ENCODE measurements around the gene CST11. TPM values are rescaled to one million over a fixed set of nuclear protein-coding genes. Genes with fewer than 3 reads are reported as not detected.

The CST11 gene
- total RNA-seq, 1 experiment from 2014 or later: not detected

DNA sequence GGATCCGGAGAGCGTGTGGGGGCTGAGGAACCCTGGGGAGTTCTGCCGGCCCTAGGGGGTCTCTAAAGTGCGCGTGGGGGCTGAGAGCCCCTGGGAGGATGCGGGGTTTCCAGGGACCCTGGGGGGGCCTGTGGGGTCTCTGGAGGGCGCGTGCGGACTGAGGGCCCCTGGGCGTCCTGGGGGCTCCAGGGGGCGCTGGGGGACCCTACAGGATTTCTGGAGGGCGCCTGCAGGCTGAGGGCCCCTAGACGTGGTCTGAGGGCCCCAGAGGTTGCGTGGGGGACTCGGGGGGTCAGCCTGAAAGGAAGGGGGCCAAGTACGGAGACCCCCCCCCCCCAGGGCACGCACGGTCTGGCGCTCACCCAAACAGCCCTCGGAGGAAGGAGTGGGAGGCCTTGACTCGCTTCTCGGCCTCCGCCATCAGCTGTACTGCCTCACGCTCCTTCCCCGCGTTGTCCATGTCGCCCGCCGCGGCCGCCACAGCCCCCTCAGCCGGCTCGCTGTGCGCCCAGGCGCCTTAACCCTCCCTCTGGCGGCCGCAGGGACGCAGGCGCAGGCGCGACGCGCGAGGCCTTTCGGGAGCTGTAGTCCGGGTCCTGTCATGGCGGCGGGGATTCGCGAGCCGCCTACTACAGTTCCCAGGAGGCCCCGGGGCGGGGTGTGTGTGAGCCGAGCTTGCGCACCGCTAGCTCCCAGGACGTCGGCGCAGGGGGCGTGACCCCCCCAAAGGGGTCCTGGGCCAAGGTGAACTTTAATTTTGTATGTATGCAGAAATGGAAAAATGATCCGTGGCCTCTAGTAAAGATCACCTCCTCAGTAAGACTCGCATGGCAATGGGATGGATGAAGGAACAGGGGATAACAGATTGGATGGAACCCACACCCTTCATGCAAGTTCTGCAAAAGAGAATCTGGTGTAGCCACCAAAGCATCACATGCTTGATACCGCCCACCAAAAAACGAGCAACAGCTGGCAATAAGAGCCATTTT, 31.4 kb downstream of the CST11 start, which contains the start of gene NAPB:
TSS of gene NAPB (minus strand) at position 546 of the 989 bp plus-strand sequence. CDS start at position 460, 86 bp downstream.
- H3K4me3 ChIP-seq: peak within 1 kb of the TSS; percentile 80
- DNase-seq (ENCODE audit: low read depth in 1 of 2, low spot score in 2 of 2): peak; percentile 83 to 93
- H3K4me1 ChIP-seq (replicated peaks): peaks cover 14% of the 10 kb centered on the region
- H3K27ac ChIP-seq: peak within 1 kb of the TSS; percentile 66
- H3K36me3 ChIP-seq: peaks cover 4% of the 10 kb centered on the region
- H3K27me3 ChIP-seq (replicated peaks): no peaks in the 10 kb centered on the region
- no peaks in the 10 kb centered on the region for H3K9me3 ChIP-seq (replicated peaks)

DNA sequence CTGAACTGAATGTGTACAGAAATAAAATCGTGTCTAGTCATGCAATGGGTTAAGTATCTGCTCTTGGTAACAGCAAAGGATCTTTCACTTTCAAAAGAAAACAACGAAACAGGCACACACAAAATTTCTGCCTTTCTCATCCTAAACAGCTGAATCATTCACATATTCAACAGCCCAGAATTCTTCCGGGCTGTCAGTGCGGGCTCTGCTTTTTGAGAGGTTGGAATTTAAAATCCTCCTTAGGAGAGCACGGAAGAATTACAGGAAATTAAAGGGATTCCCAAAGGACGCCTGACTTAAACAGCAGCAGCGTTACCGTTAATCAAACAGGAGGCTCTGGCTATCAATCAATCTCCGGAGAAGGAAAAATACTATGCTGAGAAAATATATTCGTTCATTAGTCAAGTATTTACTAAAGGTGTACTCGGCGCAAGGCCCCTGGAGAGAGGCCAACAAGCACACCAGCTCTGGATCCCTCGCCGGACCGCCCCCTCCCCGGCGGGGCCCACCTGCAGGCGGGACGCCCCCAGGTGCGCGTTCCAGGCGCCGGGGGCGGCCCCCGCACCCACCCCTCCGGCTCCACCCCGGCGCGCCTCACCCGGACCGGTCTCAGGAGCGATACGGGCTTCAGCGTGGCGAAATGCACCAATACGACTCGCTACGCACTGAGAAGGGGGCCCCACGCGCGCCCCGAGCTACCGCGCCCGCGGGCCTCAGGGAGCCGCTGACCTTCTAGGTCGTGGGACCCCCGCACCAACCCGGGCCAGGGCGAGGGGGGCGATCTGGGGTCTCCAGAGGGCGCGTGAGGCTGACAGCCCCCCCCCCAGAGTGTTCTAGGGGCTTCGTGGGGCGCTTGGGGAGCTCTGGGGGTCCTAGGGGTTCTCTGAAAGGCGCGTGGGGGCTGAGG, 32.4 kb downstream of the CST11 start:
- H3K36me3 ChIP-seq: peaks cover 4% of the 10 kb centered on the region
- peak in 1 of 2 experiments; percentile 69 for DNase-seq (ENCODE audit: low read depth in 1 of 2, low spot score in 2 of 2)
- H3K4me3 ChIP-seq: peak overlapping the region; percentile 80
- H3K27ac ChIP-seq: peak overlapping the region; percentile 66
- peaks cover 14% of the 10 kb centered on the region for H3K4me1 ChIP-seq (replicated peaks)
- no peaks in the 10 kb centered on the region for H3K9me3 ChIP-seq (replicated peaks)
- H3K27me3 ChIP-seq (replicated peaks): no peaks in the 10 kb centered on the region

DNA sequence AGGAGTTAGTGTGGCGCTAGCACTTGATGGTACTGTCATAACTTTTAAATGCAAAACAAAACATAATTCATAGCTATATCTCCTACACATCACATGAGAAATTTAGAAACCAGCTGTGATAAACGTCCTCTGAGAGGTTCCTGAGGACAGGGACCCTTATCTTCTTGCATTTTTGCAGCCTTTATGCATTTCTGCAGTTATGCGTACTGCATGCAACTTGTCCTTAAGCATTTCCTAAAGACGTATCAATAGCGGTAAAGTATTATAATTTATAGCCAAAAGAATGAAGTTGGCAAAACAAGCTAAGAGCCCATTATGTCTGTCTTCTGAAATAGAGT, 33.0 kb downstream of the CST11 start:
- H3K27me3 ChIP-seq (replicated peaks): no peaks in the 10 kb centered on the region
- peak overlapping the region; percentile 80 for H3K4me3 ChIP-seq
- H3K27ac ChIP-seq: peak overlapping the region; percentile 66
- no peaks in the 10 kb centered on the region for H3K9me3 ChIP-seq (replicated peaks)
- peaks cover 4% of the 10 kb centered on the region for H3K36me3 ChIP-seq
- H3K4me1 ChIP-seq (replicated peaks): peaks cover 14% of the 10 kb centered on the region
- DNase-seq (ENCODE audit: low read depth in 1 of 2, low spot score in 2 of 2): no peak

DNA sequence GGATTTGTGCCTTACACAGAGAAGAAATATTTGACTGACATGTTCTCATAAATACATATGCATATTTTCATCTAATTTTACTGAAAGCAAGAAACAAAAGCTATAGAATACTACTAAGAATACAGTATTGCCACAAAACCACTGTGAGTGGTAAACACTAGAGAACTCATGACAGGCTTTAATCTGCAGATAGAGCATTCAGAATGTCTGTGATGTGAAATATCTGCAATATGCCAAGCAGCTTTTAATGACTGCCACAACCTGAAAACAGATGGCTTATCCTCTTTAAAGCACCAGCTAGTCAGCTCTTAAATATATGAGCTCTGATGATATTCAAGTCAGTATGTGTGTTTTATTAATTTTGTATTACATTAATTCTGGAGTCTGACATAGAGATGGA, 34.8 kb downstream of the CST11 start:
- Histone ChIP-seq H3K9me3 (replicated peaks) (no peaks in the 10 kb centered on the region), H3K4me3 (no peak overlapping the region), H3K27ac (no peak overlapping the region), H3K4me1 (replicated peaks) (peaks cover 14% of the 10 kb centered on the region), H3K27me3 (replicated peaks) (no peaks in the 10 kb centered on the region), H3K36me3 (peaks cover 4% of the 10 kb centered on the region)
- no peak for DNase-seq (ENCODE audit: low read depth in 1 of 2, low spot score in 2 of 2)

DNA sequence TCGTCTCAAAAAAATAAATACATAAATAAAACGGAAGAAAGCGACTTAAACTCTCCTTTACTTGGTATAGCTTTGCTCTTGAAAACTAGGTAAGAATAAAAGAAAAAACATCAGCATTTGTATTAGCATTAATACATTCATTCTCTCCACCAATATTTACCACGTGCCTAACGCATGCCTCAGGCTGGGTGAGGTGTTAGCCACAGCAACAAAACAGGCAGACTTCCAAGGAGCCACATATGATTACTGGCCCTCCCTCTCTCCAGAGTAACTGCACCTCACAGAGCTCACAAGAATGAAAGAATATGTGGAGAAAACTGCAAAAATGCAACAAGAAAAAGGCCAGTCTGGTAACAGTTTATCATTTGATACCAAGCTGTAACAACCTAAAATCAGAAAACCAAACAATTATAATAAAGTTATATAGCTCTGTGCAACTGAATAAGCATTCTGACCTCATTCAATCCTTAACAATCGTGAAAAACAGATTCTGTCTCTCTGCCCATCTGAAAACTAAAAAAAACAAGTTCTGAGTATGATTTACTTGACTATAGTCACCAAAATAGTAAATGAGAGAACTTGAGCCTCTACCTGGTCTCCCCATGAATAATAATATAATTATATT, 36.6 kb downstream of the CST11 start:
- DNase-seq (ENCODE audit: low read depth in 1 of 2, low spot score in 2 of 2): no peak
- Histone ChIP-seq H3K4me1 (replicated peaks) (peaks cover 8% of the 10 kb centered on the region), H3K4me3 (no peak overlapping the region)

DNA sequence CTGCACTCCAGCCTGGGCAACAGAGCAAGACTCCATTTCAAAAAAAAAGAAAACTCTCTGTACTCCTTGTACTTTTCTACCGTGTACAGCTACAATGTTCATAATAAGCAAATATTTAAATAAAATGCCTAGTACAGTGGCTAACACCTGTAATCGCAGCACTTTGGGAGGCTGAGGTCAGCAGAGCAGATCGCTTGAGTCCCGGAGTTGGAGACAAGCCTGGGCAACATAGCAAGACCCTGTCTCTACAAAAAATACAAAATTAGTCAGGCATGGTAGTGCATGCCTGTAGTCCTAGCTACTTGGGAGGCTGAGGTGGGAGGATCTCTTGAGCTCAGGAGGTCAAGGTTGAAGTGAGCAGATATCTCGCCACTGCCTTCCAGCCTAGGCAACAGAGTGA, 37.1 kb downstream of the CST11 start:
- Histone ChIP-seq H3K4me1 (replicated peaks) (peaks cover 8% of the 10 kb centered on the region), H3K27ac (no peak overlapping the region), H3K36me3 (no peaks in the 10 kb centered on the region), H3K27me3 (replicated peaks) (no peaks in the 10 kb centered on the region), H3K9me3 (replicated peaks) (no peaks in the 10 kb centered on the region), H3K4me3 (no peak overlapping the region)
- DNase-seq (ENCODE audit: low read depth in 1 of 2, low spot score in 2 of 2): no peak

More for the DNA sequence above, 36.6 kb downstream of the CST11 start:
- Histone ChIP-seq H3K27me3 (replicated peaks) (no peaks in the 10 kb centered on the region), H3K36me3 (peaks cover 2% of the 10 kb centered on the region), H3K27ac (no peak overlapping the region), H3K9me3 (replicated peaks) (no peaks in the 10 kb centered on the region)

DNA sequence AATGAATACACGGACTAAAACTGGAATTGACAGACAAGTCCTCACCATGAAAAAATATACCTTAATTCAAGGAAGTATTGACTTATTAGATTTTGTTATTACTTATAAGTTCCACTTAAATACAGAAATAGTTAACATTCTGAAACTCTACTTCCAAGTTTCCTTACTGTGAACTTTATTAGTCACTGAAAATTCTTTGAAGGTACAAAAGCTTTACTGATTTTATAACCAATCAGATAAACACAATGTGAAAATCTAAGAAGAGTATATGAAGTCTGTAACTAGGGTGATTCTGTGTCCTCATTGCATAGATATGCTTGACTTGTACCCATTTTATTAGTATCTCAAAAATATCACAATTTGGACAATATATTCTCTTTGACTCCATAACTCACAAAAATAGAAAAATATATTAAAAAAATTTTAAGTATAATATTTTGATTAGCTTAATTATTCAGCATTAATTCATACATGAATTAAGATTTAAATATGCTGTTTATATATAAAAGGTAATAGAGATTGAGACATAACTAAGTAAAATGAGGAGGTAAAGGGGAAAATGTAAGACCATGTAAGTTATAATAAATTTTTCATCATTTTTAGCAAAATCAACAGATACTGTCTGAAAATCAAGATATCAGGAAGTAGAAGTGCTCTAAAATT, 38.0 kb downstream of the CST11 start:
- DNase-seq (ENCODE audit: low read depth in 1 of 2, low spot score in 2 of 2): no peak
- Histone ChIP-seq H3K27ac (no peak overlapping the region), H3K27me3 (replicated peaks) (no peaks in the 10 kb centered on the region), H3K4me3 (no peak overlapping the region), H3K4me1 (replicated peaks) (peaks cover 7% of the 10 kb centered on the region), H3K9me3 (replicated peaks) (no peaks in the 10 kb centered on the region), H3K36me3 (no peaks in the 10 kb centered on the region)

DNA sequence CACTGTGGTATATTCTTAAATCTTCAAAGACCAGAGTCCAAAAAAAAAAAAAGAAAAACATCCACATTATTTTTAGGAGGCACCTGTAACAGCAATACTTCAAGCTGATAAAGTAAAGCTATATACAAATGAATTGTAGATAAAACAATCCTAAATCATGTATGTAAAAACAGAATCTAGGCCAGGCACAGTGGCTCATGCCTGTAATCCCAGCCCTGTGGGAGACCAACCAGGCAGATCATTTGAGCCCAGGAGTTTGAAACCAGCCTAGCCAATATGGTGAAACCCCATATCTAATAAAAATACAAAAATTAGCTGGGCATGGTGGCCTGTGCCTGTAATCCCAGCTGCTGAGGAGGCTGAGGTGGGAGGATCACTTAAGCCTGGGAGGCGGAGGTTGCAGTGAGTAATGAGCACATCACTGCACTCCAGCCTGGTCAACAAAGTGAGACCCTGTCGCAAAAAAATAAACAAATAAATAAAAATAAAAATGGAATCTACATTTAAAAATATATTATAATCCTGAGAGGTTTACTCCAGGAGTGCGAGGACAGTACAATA, 38.7 kb downstream of the CST11 start:
- Histone ChIP-seq H3K27me3 (replicated peaks) (no peaks in the 10 kb centered on the region), H3K4me3 (no peak overlapping the region), H3K4me1 (replicated peaks) (peaks cover under 1% of the 10 kb centered on the region; the same call in 1 of the 2 replicates), H3K36me3 (no peaks in the 10 kb centered on the region), H3K9me3 (replicated peaks) (no peaks in the 10 kb centered on the region), H3K27ac (no peak overlapping the region)
- no peak for DNase-seq (ENCODE audit: low read depth in 1 of 2, low spot score in 2 of 2)

DNA sequence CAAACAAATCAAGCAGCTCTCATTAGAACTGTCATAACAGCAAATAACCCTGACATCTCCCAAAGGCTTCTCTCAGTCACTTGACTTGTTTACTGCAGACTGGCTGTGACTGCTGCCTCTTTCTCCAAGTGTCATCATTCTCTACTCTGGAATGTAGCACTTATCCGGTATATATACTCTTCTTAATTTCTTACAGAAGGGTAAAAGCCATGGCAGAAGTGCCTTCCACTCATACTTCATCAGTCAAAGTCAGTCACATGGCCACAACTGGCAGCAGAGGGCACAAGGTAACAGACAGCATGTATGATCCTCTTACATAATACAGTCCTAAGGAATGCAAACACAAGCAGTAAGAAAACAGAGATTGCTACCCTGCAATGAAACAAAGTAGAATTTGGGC, 40.6 kb downstream of the CST11 start:
- Histone ChIP-seq H3K9me3 (replicated peaks) (no peaks in the 10 kb centered on the region), H3K27me3 (replicated peaks) (no peaks in the 10 kb centered on the region), H3K36me3 (no peaks in the 10 kb centered on the region), H3K4me3 (no peak overlapping the region), H3K4me1 (replicated peaks) (no peaks in the 10 kb centered on the region), H3K27ac (no peak overlapping the region)
- peak in 1 of 2 experiments; percentile 4 for DNase-seq (ENCODE audit: low read depth in 1 of 2, low spot score in 2 of 2)

DNA sequence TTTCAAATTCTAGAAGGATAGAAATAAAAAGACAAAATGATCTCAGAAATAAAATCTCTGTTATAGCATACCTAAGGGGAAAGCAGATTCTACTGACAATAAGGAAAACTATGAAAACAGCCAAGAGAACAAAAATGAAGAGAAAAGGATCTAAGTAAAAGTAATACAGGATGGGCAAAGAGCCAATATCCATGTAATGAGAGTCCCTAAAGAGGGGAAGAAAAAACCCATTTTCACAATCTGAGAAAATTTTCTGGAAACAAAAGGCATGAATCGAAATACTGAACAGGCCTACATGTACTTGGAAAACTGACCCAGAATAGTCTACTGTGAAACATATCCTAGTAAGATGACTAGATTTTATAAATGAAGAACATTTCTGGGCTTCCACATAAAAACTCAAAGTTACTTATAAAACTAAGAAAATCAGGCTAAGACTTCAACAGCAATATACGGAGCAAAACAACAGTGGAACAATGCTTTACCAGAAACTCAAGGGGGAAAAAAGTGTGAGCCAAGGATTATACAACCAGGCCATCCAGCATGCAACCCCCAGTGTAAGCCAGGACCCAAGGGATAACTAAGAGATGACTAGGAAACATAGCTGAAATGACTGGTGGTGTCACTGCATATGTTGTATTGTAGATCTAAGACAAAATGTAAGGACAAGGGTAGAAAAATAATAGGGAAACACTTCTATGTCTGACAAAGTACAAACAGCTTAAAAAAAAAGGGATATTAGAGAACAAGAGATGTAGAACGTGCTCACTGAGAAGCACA, 41.6 kb downstream of the CST11 start:
- no peaks in the 10 kb centered on the region for H3K36me3 ChIP-seq
- no peak for DNase-seq (ENCODE audit: low read depth in 1 of 2, low spot score in 2 of 2)
- no peaks in the 10 kb centered on the region for H3K27me3 ChIP-seq (replicated peaks)
- H3K4me1 ChIP-seq (replicated peaks): no peaks in the 10 kb centered on the region
- H3K9me3 ChIP-seq (replicated peaks): no peaks in the 10 kb centered on the region
- no peak overlapping the region for H3K4me3 ChIP-seq
- H3K27ac ChIP-seq: no peak overlapping the region

DNA sequence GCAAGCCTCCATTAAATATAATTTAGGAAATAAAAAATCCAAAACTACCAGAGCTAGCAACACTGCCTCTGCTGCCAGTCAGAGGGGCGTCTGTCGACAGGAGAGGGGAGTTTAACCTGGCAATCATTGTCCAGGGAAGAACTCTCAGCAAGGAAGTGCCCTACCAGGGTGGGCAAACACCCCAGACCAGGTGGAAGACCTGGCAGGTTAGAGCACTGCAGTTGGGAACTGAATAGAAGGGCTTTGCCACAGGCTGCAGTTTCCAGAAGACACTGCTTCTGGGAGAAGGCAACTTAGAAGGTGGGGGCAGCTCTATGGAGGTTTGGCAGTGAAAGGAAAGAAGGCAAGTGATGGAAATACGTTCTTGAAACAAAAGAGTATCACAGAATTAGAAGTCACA, 42.9 kb downstream of the CST11 start:
- Histone ChIP-seq H3K27me3 (replicated peaks) (no peaks in the 10 kb centered on the region), H3K4me1 (replicated peaks) (no peaks in the 10 kb centered on the region), H3K4me3 (no peak overlapping the region), H3K27ac (no peak overlapping the region), H3K36me3 (no peaks in the 10 kb centered on the region), H3K9me3 (replicated peaks) (no peaks in the 10 kb centered on the region)
- no peak for DNase-seq (ENCODE audit: low read depth in 1 of 2, low spot score in 2 of 2)

DNA sequence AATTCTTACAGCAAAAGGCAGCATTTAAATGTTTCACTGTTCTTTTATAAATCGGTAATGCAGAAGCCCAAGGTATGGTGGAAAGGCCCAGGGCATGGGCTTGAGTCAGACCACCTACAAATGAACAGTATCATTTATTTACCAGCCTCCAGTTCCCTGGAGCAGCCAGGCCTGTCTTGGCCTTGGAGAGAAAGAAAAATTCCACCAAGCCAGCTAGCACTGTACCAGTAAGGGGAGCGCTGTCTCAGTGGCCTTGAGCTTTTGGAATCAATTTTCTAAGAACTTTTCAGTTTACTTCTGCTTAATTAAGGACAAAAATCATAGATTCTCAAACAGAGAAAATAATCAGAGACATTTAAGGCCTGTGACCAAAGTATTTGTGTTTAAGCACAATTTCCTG, 43.7 kb downstream of the CST11 start:
- H3K36me3 ChIP-seq: no peaks in the 10 kb centered on the region
- DNase-seq (ENCODE audit: low read depth in 1 of 2, low spot score in 2 of 2): no peak
- H3K4me3 ChIP-seq: no peak overlapping the region
- H3K9me3 ChIP-seq (replicated peaks): no peaks in the 10 kb centered on the region
- H3K27ac ChIP-seq: no peak overlapping the region
- no peaks in the 10 kb centered on the region for H3K4me1 ChIP-seq (replicated peaks)
- no peaks in the 10 kb centered on the region for H3K27me3 ChIP-seq (replicated peaks)

Measured in SJSA1 (cell line).